BLaER1 (cell line): ENCODE data around the gene ANKRD7.

ENCODE experiments used
- H3K27ac ChIP-seq: shearing (Covaris generic); formaldehyde crosslinking; 2 replicates; pipeline ENCODE4 v1.8.1; 2022
- H3K27me3 ChIP-seq: shearing (Covaris generic); formaldehyde crosslinking; 2 replicates; pipeline ENCODE4 v1.8.1; 2022
- H3K36me3 ChIP-seq: shearing (Covaris generic); formaldehyde crosslinking; 2 replicates; pipeline ENCODE4 v1.8.1; 2022
- H3K4me1 ChIP-seq: shearing (Covaris generic); formaldehyde crosslinking; 2 replicates; pipeline ENCODE4 v1.8.1; 2022
- H3K4me2 ChIP-seq: shearing (Covaris generic); formaldehyde crosslinking; 2 replicates; pipeline ENCODE4 v1.8.1; 2022
- H3K4me3 ChIP-seq: shearing (Covaris generic); formaldehyde crosslinking; 2 replicates; pipeline ENCODE4 v1.8.1; 2022
- H3K9ac ChIP-seq: shearing (Covaris generic); formaldehyde crosslinking; 2 replicates; pipeline ENCODE4 v1.8.1; 2022
- H3K9me3 ChIP-seq: shearing (Covaris generic); formaldehyde crosslinking; 2 replicates; pipeline ENCODE4 v1.8.1; 2022
- H4K20me1 ChIP-seq: shearing (Covaris generic); formaldehyde crosslinking; 2 replicates; pipeline ENCODE4 v1.8.1; 2022
- Cebpa-rat ChIP-seq: shearing (Covaris generic); IDR thresholded peaks from 2 replicates; pipeline ENCODE4 v1.8.1; 2022

Gene ANKRD7

DNA sequence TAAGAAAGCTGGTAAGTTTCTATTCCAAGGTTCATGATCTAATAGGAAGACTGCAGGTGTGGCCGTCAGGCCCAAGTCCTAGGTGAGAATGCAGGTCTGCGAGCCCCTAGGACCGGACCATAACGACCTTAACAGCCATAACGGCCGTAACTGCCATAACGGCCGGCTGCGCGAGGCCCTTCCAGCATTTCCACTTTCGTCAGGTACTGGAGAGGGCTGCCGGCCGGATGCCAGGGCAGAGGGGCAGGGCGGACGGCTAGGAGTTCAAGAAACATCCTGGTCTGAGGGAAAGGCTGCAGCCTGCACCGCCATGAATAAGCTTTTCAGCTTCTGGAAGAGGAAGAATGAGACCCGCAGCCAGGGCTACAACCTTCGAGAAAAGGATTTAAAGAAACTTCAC lies at the start of gene ANKRD7:
ANKRD7 (plus strand) TSS at position 184 of the 400 bp plus-strand sequence; CDS start at position 311, 127 bp downstream.
- Histone ChIP-seq H3K27ac (no peak within 1 kb of the TSS), H3K36me3 (no peaks in the 10 kb centered on the region), H3K9ac (no peak within 1 kb of the TSS), H4K20me1 (no peaks in the 10 kb centered on the region), H3K4me3 (no peak within 1 kb of the TSS), H3K27me3 (no peaks in the 10 kb centered on the region), H3K4me1 (no peaks in the 10 kb centered on the region), H3K4me2 (no peak within 1 kb of the TSS), H3K9me3 (no peaks in the 10 kb centered on the region)
- TF ChIP-seq Cebpa-rat: no peak

DNA sequence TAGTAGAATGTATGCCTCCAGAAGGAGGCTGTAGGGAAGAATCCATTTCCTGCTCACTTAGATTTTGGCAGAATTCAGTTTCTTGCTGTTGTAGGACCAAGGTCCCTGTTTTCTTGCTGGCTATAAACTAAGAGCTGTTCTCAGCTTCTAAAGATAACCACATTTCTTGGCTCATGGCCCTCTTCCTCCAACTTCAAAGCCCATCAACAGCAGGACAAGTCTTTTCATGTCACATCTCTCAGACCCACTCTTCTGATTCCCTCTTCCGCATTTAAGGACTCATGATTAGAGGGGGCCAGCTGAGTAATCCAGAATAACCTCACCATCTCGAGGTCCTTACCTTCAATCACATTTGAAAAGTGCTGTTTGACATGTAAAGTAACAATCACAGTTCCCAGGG lies 48.8 kb upstream of the ANKRD7 start:
- Histone ChIP-seq H3K27ac (no peak overlapping the region), H3K4me1 (peaks cover 8% of the 10 kb centered on the region), H4K20me1 (no peaks in the 10 kb centered on the region), H3K36me3 (no peaks in the 10 kb centered on the region), H3K9me3 (no peaks in the 10 kb centered on the region), H3K9ac (no peak overlapping the region), H3K4me2 (peak overlapping the region; percentile 34), H3K27me3 (no peaks in the 10 kb centered on the region), H3K4me3 (no peak overlapping the region)
- TF ChIP-seq Cebpa-rat: no peak

DNA sequence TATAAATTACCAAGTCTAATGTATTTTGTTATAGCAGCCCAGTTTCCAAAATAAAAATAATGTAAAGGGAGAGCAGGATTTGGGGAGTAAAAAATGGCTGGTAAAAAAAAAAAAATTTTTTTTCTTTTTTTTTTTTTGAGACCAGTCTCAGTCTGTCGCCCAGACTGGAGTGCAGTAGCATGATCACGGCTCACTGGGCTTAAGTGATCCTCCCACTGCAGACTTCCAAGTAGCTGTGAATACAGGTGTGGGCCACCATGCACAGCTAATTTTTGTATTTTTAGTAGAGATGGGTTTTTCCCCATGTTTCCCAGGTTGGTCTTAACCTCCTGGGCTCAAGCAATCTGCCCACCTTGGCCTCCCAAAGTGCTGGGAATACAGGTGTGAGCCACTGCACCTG lies 45.3 kb upstream of the ANKRD7 start:
- Histone ChIP-seq H3K27ac (no peak overlapping the region), H3K36me3 (no peaks in the 10 kb centered on the region), H3K9ac (no peak overlapping the region), H4K20me1 (no peaks in the 10 kb centered on the region), H3K27me3 (no peaks in the 10 kb centered on the region), H3K4me1 (peaks cover 17% of the 10 kb centered on the region), H3K9me3 (no peaks in the 10 kb centered on the region), H3K4me3 (no peak overlapping the region), H3K4me2 (no peak overlapping the region)
- no peak for TF ChIP-seq Cebpa-rat

DNA sequence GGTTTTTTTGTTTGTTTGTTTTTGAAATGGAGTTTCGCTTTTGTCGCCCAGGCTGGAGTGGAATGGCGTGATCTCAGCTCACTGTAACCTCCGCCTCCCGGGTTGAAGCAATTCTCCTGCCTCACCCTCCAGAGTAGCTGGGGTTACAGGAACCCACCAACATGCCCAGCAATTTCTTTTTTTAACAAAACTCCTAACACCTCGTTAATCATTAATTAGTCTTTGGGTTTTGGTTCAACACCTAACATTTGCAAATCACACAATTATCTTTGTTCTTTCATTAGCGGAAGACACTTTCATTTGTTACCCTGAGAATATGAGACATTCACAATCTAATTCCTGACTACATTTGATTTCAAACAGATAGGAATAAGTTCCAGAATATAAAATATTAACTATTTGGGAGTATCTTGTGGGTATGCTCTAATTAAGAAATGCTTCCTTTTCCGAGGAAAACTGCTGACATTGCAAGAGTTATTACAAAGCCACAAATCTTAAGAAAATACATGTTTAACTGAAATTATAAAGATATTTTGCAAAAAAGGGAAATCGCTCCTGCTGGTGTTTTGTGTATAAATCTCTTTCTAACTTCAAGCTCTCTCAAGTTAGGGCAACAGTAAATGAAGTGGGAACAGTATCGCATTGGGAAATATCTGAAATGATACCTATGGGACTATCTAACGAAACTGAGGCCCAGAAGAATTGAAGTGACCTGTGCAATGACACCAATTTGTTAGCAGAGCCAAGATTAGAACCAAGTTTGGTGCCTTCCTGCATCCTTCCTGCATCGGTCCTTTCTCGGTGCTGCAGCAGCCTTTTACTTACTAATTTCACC lies 41.7 kb upstream of the ANKRD7 start:
- TF ChIP-seq Cebpa-rat: no peak
- H3K27ac ChIP-seq: peak overlapping the region; percentile 95
- H4K20me1 ChIP-seq: peaks cover 26% of the 10 kb centered on the region
- peak overlapping the region; percentile 80 for H3K4me3 ChIP-seq
- H3K4me2 ChIP-seq: peak overlapping the region; percentile 90
- H3K4me1 ChIP-seq: peaks cover 31% of the 10 kb centered on the region
- H3K9me3 ChIP-seq: no peaks in the 10 kb centered on the region
- H3K27me3 ChIP-seq: no peaks in the 10 kb centered on the region
- H3K36me3 ChIP-seq: peaks cover 16% of the 10 kb centered on the region
- peak overlapping the region; percentile 93 for H3K9ac ChIP-seq

DNA sequence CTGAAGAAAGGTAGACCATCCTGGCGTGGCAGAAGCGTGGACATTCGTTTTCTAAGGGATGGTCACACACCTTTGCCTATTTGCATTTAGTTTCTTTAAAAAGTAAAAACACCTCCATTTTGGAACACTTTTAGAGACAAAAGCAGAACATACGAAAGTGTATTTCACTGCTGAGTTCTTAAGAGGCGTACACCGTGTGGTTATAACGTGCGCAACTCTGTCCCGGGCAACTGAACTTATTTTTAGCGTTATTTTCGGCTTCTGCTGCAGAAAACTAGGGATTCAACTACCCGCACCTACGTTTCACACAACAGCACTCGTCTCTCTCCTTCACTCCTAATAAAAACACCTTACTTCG lies 41.1 kb upstream of the ANKRD7 start:
- peak overlapping the region; percentile 93 for H3K9ac ChIP-seq
- H3K27ac ChIP-seq: peak overlapping the region; percentile 95
- peaks cover 31% of the 10 kb centered on the region for H3K4me1 ChIP-seq
- peak overlapping the region; percentile 90 for H3K4me2 ChIP-seq
- peak overlapping the region; percentile 80 for H3K4me3 ChIP-seq
- no peaks in the 10 kb centered on the region for H3K9me3 ChIP-seq
- no peaks in the 10 kb centered on the region for H3K27me3 ChIP-seq
- H3K36me3 ChIP-seq: peaks cover 22% of the 10 kb centered on the region
- peaks cover 32% of the 10 kb centered on the region for H4K20me1 ChIP-seq
- no peak for TF ChIP-seq Cebpa-rat

DNA sequence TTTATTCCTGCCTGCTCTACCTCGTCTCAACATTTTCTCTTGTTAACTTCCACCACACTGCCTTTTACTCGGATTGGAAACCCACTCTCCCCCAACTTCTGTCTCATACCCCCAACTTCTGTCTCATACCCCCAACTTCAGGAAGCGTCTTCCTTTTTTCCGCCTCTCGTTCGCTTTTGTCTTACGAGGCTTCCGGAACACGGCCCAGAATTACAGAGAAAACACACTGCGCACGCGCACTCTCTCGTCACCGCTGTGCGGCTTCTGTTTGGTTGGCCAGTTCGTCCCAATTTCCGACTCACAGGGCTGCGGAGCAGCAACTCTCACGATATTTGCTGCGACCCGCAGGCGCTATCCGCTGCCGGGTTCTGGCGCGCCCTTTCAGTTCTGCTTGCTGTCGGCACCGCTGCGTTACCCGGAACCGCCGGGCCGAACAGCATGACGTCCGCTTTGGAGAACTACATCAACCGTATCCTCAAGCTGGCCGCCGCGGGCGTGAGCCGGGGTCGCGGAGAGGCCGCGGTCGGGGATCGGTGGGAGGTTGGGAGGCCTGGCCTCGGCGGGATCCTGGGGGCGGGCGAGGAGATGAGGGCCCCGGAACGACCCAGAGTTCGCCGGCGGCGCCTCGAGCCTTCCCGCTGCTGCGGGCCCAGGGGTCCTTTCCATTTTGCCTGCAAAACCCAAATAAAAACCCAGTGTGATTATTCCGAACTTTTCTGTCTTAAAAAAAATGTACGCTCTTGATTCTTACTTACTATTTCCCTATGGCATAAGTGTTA lies 40.5 kb upstream of the ANKRD7 start, which contains the start of gene LSM8:
LSM8 (plus strand) TSS at position 379 of the 779 bp plus-strand sequence; CDS start at position 439, 60 bp downstream.
- Histone ChIP-seq H3K9me3 (no peaks in the 10 kb centered on the region), H3K27me3 (no peaks in the 10 kb centered on the region), H3K27ac (peak within 1 kb of the TSS; percentile 95), H3K36me3 (peaks cover 28% of the 10 kb centered on the region), H4K20me1 (peaks cover 37% of the 10 kb centered on the region), H3K4me2 (peak within 1 kb of the TSS; percentile 90), H3K4me1 (peaks cover 31% of the 10 kb centered on the region), H3K4me3 (peak within 1 kb of the TSS; percentile 80), H3K9ac (peak within 1 kb of the TSS; percentile 93)
- TF ChIP-seq Cebpa-rat: no peak

- Histone ChIP-seq H3K36me3 (peaks cover 34% of the 10 kb centered on the region), H3K4me3 (peak overlapping the region; percentile 80), H3K4me2 (peak overlapping the region; percentile 85), H3K27me3 (no peaks in the 10 kb centered on the region), H3K9ac (peak overlapping the region; percentile 93), H3K27ac (peak overlapping the region; percentile 95), H3K4me1 (peaks cover 31% of the 10 kb centered on the region), H4K20me1 (peaks cover 43% of the 10 kb centered on the region), H3K9me3 (no peaks in the 10 kb centered on the region)
- TF ChIP-seq Cebpa-rat: no peak
These were observed 40.0 kb upstream of the ANKRD7 start for GRCh38 chr7:118184565-118184940.

DNA sequence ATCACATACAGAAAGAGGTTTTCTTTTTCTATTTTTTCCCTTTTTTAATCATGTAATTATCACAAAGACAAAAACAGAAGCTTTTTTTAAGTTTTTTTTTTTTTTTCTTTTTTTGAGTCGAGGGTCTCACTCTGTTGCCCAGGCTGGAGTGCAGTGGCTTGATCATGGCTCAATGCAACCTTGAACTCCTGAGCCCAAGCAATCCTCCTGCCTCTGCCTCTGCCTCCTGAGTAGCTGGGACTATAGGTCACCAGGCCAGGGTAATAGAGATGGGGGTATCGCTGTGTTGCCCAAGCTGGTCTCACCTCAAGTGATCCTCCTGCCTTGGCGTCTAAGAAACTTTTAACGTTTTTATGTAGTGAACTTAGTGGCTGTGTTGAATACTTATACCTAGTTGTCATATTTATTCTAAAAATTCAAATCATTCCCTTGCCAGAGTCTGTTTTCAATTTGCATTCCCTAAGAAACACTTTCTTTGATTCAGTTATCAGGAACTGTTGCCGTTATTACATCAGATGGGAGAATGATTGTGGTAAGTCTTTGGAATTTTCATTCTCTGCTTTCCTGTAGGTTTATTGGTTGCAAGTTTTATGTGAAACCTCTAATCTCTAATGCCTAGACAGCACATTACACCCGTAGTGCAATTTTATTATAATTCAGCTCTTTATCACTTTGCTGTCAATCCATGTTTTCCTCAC lies 39.2 kb upstream of the ANKRD7 start:
- Histone ChIP-seq H3K4me2 (peak overlapping the region; percentile 85), H3K27me3 (no peaks in the 10 kb centered on the region), H3K36me3 (peaks cover 41% of the 10 kb centered on the region), H3K4me1 (peaks cover 31% of the 10 kb centered on the region), H3K9me3 (no peaks in the 10 kb centered on the region), H3K4me3 (peak overlapping the region; percentile 80), H3K9ac (peak overlapping the region; percentile 93), H4K20me1 (peaks cover 47% of the 10 kb centered on the region), H3K27ac (peak overlapping the region; percentile 95; the same call in 1 of the 2 replicates)
- no peak for TF ChIP-seq Cebpa-rat

DNA sequence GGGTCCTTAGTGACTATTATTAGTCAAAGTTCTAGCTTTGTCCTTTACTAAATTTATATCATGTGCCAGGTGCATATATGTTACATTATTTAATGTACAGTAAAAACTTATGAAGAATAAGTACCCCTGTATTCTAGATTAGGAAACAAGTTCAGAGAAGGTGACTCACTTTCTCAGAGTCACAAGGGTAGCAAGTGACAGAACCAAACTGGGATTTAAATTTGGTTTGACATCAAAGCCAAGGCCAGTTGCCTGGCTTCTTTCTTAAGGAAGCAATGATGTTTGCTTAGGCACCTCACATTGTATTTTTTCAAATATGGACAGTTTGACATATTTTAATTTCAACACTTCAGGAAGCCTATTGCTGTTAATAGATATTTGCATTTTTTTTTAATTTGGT lies 38.0 kb upstream of the ANKRD7 start:
- no peak for TF ChIP-seq Cebpa-rat
- H3K4me2 ChIP-seq: peak overlapping the region; percentile 85
- H3K9ac ChIP-seq: no peak overlapping the region
- no peaks in the 10 kb centered on the region for H3K27me3 ChIP-seq
- H3K9me3 ChIP-seq: no peaks in the 10 kb centered on the region
- no peak overlapping the region for H3K27ac ChIP-seq
- H3K36me3 ChIP-seq: peaks cover 53% of the 10 kb centered on the region
- H4K20me1 ChIP-seq: peaks cover 56% of the 10 kb centered on the region
- H3K4me3 ChIP-seq: no peak overlapping the region
- peaks cover 31% of the 10 kb centered on the region for H3K4me1 ChIP-seq
